Suppressor macrophage treated with lipopolysaccharide for 4 hours (primary cell): ENCODE data around the gene LGR5.

ENCODE experiments used
- DNase-seq: peaks from one replicate; pipeline ENCODE4 v3.0.0-alpha.2; 2020

Gene LGR5

GRCh38 chr12:71438670-71439361 is 782 bp upstream of the LGR5 start:
- DNase-seq: no peak

- no peak for DNase-seq
These were observed 311 bp upstream of the LGR5 start for GRCh38 chr12:71439362-71439612.

- no peak for DNase-seq
These were observed 756 bp downstream of the LGR5 start for GRCh38 chr12:71440345-71440762.

- no peak for DNase-seq
These were observed 1.5 kb downstream of the LGR5 start for GRCh38 chr12:71440763-71441748.

GRCh38 chr12:71441836-71442566 is 2.4 kb downstream of the LGR5 start:
- DNase-seq: no peak

GRCh38 chr12:71442567-71442931 is 3.0 kb downstream of the LGR5 start:
- DNase-seq: no peak

GRCh38 chr12:71445071-71445470 is 5.5 kb downstream of the LGR5 start:
- DNase-seq: no peak

- DNase-seq: no peak
These were observed 8.1 kb downstream of the LGR5 start for GRCh38 chr12:71447691-71448132.

- no peak for DNase-seq
These were observed 8.6 kb downstream of the LGR5 start for GRCh38 chr12:71448150-71448581.

- no peak for DNase-seq
These were observed 9.9 kb downstream of the LGR5 start for GRCh38 chr12:71449373-71450070.

GRCh38 chr12:71452006-71452405 is 12.4 kb downstream of the LGR5 start:
- no peak for DNase-seq

- DNase-seq: no peak
These were observed 15.6 kb downstream of the LGR5 start for GRCh38 chr12:71455028-71455737.

- no peak for DNase-seq
These were observed 16.7 kb downstream of the LGR5 start for GRCh38 chr12:71456316-71456715.

GRCh38 chr12:71456990-71457389 is 17.4 kb downstream of the LGR5 start:
- DNase-seq: no peak

- DNase-seq: no peak
These were observed 20.7 kb downstream of the LGR5 start for GRCh38 chr12:71460318-71460717.

GRCh38 chr12:71460850-71461609 is 21.4 kb downstream of the LGR5 start:
- no peak for DNase-seq

GRCh38 chr12:71461787-71462328 is 22.3 kb downstream of the LGR5 start:
- no peak for DNase-seq

- DNase-seq: no peak
These were observed 26.2 kb downstream of the LGR5 start for GRCh38 chr12:71465796-71466195.

- DNase-seq: no peak
These were observed 29.7 kb downstream of the LGR5 start for GRCh38 chr12:71469258-71469750.

- no peak for DNase-seq
These were observed 32.9 kb downstream of the LGR5 start for GRCh38 chr12:71472441-71472911.

GRCh38 chr12:71474791-71475190 is 35.2 kb downstream of the LGR5 start:
- DNase-seq: no peak
